Renal cortical epithelial cell (primary cell): Measurements from ENCODE around the gene MED20. TPM values are rescaled to one million over a fixed set of nuclear protein-coding genes. Genes with fewer than 3 reads are reported as not detected.

Experiments
- DNase-seq: peaks from one replicate; pipeline ENCODE4 v3.0.0-alpha.2; 2011; ENCODE audit warnings: low read depth
- total RNA-seq: library from RNA; depleted of rRNA; stranded (reverse); fragments of >200 nt; gene quantifications from 2 replicates; pipeline ENCODE4 v1.2.3, GENCODE V29; 2014

Gene MED20
- total RNA-seq, 1 donor from 2014 or later: 42.5 TPM

GRCh38 chr6:41914343-41914742, 6.6 kb downstream of the MED20 start:
- DNase-seq: no peak

GRCh38 chr6:41909727-41910126, 11.2 kb downstream of the MED20 start:
- DNase-seq: no peak

DNA sequence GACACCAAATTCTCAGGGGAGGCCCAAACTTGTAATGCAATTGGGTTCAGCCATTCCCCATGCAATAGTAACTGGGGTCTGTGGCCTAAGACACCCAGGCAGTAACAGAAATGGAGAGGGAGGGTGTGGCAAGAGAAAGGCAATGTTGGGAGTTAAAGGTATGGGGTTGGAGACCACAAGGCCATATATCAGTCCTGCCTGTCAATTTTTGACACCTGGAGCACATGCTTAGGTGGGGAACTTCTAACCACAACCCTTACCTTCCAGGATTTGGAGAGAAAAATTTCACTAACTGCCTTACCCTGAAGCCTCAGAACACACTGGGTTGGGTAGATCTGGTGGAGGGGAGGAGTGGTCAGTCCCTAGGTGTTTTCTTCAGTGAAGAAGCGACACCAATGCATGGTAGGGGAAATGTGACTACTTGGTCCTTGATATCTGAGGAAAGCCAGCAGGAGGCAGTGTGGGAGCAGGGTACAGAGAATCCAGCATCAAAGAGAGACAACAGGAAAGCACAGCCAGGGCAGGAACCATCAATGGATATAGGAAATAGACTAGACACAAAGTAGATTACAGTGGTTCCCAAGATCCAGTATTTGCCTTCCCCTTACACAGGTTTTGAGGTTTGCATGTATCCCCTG, 18.9 kb downstream of the MED20 start:
- peak; percentile 52 for DNase-seq

DNA sequence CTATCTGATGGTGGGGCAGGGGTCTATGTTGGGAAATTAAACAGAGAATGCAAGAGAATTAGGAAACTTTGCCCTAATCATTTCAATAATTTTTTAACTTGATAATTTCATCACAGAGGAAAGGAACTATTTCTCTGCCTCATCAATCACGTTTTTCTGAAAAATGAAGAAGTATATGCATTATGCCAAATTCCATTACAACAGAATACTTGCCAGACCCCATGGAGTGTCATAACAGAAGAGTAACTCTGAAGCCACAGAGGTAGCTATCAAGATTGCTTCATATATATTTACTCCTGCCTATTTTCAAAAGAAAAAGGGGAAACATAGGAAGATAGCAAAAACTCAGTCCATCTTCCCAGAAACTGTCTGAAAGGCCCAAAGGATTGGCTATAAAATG, 20.1 kb downstream of the MED20 start:
- no peak for DNase-seq

DNA sequence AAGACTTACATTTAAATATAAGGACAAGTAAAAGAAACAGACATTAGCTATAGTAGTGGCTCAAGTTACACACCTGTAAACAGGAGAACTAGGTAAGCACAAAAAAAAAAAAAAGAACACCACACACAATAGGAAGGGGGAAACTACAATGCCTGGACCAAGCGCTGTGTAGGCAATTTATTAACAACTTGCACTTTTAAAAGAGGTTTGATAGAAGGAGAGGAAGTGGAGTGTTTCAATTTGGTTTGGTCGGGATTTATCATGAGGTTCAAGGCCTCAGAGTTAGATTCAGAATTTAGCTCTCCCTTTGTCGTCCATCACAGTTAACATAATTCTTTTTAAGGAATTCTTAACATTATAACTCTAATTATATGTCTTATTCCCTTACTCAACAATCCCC, 24.7 kb downstream of the MED20 start:
- DNase-seq: no peak

DNA sequence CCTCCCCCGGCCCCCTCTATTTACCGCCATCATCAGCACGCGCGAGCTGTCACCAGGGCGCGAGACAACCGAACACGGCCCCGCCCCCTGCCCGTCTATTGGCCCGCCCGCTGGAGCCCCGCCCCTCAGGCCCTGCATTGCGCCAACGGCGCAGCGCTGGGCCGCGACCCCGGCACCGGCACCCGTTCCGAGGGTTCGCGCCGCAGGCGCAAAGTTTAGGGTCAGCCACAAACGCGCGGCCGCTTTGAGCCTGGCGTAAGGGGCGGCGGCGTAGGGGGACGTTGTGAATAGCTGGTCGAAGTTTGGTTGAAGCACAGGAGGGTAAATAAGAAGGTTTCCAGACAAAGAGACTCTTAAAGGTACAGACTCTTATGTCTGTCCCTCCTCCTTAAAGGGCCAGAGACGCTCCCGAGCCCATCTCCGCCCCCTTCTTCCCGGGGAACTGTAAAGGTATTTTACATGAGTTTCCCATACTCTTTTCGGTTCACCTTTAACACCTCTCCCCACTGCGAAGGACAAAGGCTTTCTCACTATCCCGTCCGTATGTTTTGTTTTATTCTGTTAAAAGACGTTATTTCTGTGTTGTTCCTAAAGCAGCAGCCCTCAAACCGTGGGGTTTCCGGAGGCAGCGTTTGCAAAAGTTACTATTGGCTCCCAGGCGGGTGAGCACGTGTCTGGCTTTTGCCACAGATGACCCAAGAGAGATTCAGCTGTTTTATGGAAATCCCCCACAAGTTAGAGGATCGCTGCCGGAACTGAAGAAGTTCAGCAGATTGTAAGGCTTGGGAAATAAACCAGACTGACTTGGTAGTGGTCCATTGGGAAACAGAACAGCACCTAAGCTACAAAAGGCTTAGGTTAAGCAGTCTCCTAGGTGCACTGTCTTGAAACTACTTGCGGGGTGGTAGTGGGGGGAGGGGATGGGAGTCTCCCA, 25.4 kb downstream of the MED20 start, which contains the start of gene USP49:
USP49 (minus strand) TSS at position 76 of the 934 bp plus-strand sequence. CDS start 88,392 bp downstream, outside the sequence.
- DNase-seq: peak; percentile 86

GRCh38 chr6:41894366-41895299, 26.3 kb downstream of the MED20 start:
- peak; percentile 11 for DNase-seq

DNA sequence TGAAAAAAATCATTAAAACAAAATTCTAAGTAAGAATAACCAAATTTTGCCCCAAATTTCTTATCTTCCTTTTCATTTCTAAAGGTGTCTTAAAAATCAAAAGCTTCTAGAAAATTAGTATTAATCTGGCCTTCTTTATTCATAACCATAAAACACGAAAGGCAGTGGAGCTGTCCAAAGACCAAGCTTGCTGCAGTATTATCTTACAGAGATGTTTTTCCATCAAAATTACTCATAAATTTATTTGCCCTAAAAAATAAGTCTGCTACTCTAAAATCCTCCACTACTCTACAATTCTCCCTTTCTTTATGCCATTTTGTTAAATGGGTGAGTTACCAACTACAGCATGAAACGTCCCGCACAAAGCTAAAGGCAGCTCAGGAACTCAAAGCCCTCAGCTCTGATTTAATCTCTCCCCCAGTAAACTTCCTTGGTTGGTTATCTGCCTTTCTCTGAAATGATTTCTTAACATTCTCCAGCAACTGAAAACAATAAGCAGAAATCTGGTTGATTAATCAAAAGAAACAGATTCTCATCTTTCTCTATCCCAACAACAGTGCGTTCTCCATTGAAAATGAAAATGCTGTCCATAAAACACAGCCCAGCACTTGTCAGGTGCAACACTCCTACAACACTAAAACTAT, 27.9 kb downstream of the MED20 start:
- DNase-seq: no peak

GRCh38 chr6:41887331-41887751, 33.6 kb downstream of the MED20 start:
- DNase-seq: no peak

DNA sequence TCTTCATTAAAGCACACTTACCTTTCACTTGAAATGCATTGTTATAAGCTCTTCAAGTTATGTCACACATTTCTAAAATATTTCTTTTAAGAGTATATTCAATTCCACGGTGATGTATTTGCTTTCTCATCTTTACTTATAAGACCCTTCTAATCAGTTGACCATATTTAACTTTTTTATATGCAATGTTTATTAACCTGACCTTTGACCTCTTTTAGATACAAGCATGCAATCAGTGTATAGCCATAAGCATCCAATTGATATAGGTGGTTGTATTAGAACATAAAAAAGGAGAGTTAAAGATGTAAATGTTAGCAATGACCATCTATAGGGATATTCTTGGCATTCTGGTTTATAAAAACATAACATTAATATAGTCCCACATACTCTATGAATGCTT, 35.0 kb downstream of the MED20 start:
- DNase-seq: no peak

DNA sequence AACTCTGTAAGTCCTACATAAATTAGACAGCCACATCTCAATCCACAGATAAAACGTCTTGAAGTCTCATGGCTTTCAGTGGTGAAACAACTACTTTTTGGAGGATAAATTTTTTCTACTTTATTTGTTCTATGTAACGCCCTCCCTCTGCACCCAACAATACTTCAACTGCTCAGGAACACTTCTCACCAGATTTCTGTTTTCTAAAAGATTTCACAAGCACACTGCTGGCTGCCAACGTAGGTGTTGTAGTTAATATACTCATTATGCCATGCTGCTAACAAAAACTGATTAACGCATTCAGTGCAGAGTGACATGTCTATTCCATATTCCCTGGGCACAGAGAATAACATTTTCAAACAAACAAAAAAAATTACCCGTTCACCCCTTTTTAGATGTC, 36.0 kb downstream of the MED20 start:
- no peak for DNase-seq

GRCh38 chr6:41881506-41881905, 39.4 kb downstream of the MED20 start:
- DNase-seq: no peak

DNA sequence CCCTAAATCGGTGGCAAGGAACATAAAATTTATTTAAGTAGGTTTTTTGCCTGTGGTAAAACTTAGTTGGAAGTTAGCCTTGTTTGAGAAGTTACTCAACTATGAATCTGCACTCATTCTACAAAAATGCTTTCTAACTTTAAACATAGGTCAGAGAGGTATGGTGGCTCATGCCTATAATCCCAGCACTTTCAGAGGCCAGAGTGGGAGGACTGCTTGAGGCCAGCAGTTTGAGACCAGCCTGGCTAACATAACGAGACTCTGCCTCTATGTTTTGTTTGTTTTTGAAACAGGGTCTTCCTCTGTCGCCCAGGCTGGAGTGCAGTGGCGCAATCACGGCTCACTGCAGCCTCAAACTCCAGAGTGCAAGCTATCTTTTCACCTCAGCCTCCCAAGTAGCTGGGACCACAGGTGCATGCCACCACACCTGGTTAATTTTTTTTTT, 42.0 kb downstream of the MED20 start:
- DNase-seq: peak; percentile 42

DNA sequence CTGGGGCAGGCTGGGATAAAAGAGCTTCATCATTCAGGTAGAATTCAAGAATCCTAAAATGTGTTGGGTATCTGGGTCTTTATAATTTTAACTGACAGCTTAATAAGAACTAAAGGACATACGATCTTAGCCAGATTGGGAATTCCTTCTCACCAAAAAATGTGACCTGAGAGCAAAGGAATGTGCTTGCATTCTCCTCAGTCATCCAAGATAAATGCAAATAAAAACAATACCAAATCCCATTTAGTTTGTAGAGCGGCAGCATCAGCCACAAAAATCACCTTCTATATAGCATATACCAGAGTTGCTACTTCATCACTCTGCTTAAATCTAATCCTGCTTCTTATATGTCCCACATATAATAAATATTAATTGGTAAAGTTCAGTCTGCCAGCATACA, 42.7 kb downstream of the MED20 start:
- peak; percentile 57 for DNase-seq

GRCh38 chr6:41877051-41877680, 43.8 kb downstream of the MED20 start:
- DNase-seq: no peak

DNA sequence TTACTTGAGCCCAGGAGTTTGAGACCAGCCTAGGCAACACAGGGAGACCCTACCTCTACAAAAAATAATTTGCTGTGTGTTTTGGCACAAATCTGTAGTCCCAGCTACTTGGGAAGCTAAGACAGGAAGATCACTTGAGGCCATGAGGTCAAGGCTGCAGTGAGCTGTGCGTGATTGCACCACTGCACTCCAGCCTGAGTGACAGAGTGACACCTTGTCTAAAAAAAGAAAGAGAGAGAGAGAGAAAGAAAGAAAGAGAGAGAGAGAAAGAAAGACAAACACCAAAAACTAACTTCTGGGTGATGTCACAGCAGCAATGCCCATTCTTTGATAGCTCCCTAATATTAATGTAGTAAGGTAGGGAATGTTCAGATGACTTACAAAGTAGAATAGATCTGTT, 46.2 kb downstream of the MED20 start:
- DNase-seq: no peak

DNA sequence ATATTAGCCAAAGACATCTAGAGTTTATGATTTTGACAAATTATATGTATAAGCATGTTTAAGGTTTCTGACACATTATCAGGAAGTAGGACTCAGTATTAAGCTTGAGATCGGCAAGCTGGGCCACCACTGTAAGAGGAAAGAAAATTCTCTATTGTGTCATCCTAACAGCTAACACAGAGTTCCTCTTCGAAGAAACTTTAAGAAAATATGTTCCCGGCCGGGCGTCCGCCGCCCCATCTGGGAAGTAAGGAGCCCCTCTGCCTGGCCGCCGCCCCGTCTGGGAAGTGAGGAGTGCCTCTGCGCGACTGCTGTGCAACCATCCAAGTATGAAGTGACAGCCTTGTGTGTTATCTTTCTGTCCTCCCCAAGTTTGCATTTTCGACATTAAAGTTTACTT, 48.8 kb downstream of the MED20 start:
- DNase-seq: no peak

- no peak for DNase-seq
Observed at GRCh38 chr6:41871691-41872090, 49.2 kb downstream of the MED20 start.

DNA sequence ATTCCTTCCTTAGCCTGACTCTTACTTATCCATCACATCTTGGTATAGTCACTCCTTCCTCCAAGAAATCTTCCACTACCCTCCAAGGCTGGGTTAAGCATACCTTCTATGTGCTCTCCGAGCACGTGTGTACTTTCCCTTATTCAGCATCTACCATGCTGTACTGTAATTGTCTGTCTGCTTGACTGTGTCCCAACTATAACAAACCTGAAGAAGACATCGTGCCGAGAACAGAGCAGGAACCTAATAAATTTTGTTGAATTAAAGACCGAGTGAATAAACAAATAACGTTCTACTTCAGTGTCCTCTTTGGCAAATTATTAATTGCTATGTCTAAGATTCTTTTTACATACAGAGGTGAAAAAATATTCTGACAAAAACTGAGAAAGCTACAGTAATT, 61.6 kb downstream of the MED20 start:
- no peak for DNase-seq

DNA sequence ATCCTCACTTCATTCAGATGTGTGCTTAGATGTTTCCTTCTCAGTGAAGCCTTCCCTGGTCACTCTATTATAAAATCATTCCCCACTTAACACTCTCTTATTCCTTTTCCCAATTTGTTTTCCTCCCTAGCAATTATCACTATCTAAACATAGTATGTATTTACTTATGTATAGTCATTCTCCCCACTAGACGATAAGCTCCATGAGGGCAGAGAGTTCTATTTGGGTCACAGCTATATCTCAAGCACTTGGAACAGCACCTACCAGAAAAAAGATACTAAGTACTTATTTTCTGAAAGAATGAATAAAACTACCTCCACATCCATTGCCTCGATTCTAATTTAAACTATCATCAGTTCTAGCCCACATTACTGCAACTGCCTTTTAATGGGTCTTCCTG, 62.2 kb downstream of the MED20 start:
- no peak for DNase-seq
